Measurements from ENCODE around the gene DHTKD1.

DNA sequence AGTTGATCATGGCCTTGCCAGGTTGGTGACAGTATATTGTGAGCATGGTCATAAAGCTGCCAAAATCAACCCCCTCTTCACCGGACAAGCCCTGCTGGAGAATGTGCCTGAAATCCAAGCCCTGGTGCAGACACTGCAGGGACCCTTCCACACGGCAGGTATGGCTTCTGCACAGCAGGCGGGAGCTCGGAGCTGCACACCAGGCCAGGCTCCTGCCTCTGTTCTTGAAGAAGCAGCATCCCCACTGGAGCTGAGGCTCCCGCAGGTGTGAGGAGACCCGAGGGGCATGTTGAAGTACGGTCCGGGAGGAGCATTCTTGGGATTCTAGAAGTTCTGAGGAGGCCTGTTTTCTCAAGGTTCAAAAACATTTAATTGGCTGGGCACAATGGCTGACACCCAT, 12.7 kb downstream of the DHTKD1 start:
- TF ChIP-seq, protein P1, sequence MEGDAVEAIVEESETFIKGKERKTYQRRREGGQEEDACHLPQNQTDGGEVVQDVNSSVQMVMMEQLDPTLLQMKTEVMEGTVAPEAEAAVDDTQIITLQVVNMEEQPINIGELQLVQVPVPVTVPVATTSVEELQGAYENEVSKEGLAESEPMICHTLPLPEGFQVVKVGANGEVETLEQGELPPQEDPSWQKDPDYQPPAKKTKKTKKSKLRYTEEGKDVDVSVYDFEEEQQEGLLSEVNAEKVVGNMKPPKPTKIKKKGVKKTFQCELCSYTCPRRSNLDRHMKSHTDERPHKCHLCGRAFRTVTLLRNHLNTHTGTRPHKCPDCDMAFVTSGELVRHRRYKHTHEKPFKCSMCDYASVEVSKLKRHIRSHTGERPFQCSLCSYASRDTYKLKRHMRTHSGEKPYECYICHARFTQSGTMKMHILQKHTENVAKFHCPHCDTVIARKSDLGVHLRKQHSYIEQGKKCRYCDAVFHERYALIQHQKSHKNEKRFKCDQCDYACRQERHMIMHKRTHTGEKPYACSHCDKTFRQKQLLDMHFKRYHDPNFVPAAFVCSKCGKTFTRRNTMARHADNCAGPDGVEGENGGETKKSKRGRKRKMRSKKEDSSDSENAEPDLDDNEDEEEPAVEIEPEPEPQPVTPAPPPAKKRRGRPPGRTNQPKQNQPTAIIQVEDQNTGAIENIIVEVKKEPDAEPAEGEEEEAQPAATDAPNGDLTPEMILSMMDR (conservative IDR thresholded peaks at IDR 0.05; ENCODE audit: low read length) = no peak
- TF ChIP-seq EZH2phosphoT487 (IDR thresholded peaks at IDR 0.05; ENCODE audit: borderline replicate concordance) = no peak
